ENCODE measurements around the gene RABGAP1L.

The RABGAP1L gene

GRCh38 chr1:174956086-174956485 lies 796.8 kb downstream of the RABGAP1L start:
- in situ Hi-C loops (cut with HindIII; ENCODE audit: low sequenced_read_pairs), result no loop called here
- no peak for DNase-seq (ENCODE audit: low read depth)
- H3K4me3 ChIP-seq (ENCODE audit: low read depth, low read length), result no peak overlapping the region
- TF ChIP-seq, protein P1, sequence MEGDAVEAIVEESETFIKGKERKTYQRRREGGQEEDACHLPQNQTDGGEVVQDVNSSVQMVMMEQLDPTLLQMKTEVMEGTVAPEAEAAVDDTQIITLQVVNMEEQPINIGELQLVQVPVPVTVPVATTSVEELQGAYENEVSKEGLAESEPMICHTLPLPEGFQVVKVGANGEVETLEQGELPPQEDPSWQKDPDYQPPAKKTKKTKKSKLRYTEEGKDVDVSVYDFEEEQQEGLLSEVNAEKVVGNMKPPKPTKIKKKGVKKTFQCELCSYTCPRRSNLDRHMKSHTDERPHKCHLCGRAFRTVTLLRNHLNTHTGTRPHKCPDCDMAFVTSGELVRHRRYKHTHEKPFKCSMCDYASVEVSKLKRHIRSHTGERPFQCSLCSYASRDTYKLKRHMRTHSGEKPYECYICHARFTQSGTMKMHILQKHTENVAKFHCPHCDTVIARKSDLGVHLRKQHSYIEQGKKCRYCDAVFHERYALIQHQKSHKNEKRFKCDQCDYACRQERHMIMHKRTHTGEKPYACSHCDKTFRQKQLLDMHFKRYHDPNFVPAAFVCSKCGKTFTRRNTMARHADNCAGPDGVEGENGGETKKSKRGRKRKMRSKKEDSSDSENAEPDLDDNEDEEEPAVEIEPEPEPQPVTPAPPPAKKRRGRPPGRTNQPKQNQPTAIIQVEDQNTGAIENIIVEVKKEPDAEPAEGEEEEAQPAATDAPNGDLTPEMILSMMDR (IDR thresholded peaks at IDR 0.05; ENCODE audit: low read depth, low read length, missing control alignments), result no peak

DNA sequence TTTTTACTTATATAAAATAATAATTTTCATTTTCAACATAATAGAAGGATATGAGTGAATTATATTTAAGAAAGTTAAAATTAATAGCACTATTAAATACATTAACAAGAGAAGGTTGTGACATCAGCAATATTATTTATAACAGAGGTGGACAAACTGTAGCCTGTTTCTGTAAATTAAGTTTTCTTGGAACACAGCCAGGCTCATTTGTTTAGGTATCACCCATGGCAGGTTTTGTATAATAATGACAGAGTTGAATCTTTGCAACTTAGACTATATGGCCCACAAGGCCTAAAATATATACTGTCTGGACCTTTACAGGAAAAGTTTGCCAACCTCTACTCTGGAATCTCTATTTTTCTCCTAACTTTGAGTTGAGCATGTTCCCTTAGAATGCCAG lies 797.7 kb downstream of the RABGAP1L start:
- H3K4me3 ChIP-seq (ENCODE audit: low read depth, low read length), result no peak overlapping the region
- in situ Hi-C loops (cut with HindIII; ENCODE audit: low sequenced_read_pairs), result no loop called here
- TF ChIP-seq, protein P1 (IDR thresholded peaks at IDR 0.05; ENCODE audit: low read depth, low read length, missing control alignments), result no peak
- no peak for DNase-seq (ENCODE audit: low read depth)

GRCh38 chr1:174957829-174958228 lies 798.5 kb downstream of the RABGAP1L start:
- in situ Hi-C loops (cut with HindIII; ENCODE audit: low sequenced_read_pairs), result no loop called here
- H3K4me3 ChIP-seq (ENCODE audit: low read depth, low read length), result no peak overlapping the region
- TF ChIP-seq, protein P1 (IDR thresholded peaks at IDR 0.05; ENCODE audit: low read depth, low read length, missing control alignments), result no peak
- DNase-seq (ENCODE audit: low read depth), result no peak

DNA sequence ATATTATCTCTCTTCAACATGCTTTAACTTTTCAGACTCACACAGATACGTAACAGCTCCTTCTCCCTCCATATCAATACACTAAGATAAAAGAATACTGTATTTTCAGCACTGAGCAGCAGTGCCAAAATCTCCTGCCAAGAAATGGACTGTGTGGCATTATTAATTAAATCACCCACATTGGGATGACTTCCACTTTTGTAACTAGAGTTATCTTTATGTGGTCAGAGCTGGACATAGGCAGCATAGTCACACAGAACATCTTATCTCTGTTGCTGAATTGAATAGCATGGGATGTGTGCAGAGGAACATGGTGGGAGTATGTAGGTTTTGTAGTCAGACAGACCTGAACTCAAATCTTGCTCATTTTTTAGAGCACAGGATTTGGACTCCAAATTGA lies 799.1 kb downstream of the RABGAP1L start:
- H3K4me3 ChIP-seq (ENCODE audit: low read depth, low read length), result no peak overlapping the region
- in situ Hi-C loops (cut with HindIII; ENCODE audit: low sequenced_read_pairs), result no loop called here
- TF ChIP-seq, protein P1 (IDR thresholded peaks at IDR 0.05; ENCODE audit: low read depth, low read length, missing control alignments), result no peak
- no peak for DNase-seq (ENCODE audit: low read depth)

GRCh38 chr1:174960362-174960761 lies 801.0 kb downstream of the RABGAP1L start:
- TF ChIP-seq, protein P1 (IDR thresholded peaks at IDR 0.05; ENCODE audit: low read depth, low read length, missing control alignments), result no peak
- no peak for DNase-seq (ENCODE audit: low read depth)
- H3K4me3 ChIP-seq (ENCODE audit: low read depth, low read length), result no peak overlapping the region
- in situ Hi-C loops (cut with HindIII; ENCODE audit: low sequenced_read_pairs), result no loop called here

DNA sequence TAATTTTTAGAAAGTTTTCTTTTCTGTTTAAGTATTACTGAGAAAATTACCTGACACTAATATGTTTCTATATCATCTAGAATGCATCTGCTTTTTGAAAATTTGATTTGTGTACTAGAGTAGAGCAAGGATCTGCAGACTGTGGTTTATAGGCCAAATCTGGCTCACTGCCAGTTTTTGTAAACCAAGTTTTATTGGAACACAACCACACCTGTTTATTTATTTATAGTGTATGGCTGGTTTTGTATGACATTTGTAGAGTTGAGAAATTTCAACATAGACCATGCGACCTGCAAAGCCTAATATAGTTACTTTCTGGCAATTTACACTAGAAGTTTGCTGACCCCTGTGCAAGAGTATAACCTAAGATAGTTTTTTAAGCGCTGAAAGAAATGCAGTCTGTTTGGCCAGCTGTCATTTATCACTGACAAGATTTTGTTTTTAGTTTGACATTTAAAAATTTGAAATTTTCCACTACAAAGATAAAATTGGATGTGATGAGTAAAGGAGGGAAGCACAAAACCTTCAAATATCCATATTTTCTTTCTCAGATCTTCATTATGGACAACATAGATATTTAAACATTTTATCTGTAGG lies 804.3 kb downstream of the RABGAP1L start:
- H3K4me3 ChIP-seq (ENCODE audit: low read depth, low read length), result no peak overlapping the region
- TF ChIP-seq, protein P1 (IDR thresholded peaks at IDR 0.05; ENCODE audit: low read depth, low read length, missing control alignments), result no peak
- no peak for DNase-seq (ENCODE audit: low read depth)
- in situ Hi-C loops (cut with HindIII; ENCODE audit: low sequenced_read_pairs), result no loop called here
